Mesendoderm (in vitro differentiated cells): ENCODE results near the gene ATP1A2.

Experiments used
- DNase-seq: peaks from one replicate; pipeline ENCODE4 v3.0.0; 2013
- H2AK5ac ChIP-seq: 2 replicates; pipeline ENCODE4 v1.6.1; 2013; ENCODE audit warnings: low read length, inconsistent platforms
- H2BK120ac ChIP-seq: 2 replicates; pipeline ENCODE4 v1.6.1; 2013; ENCODE audit warnings: low read depth, mild to moderate bottlenecking, low read length, moderate library complexity, mixed read lengths
- H2BK15ac ChIP-seq: replicated peaks from 2 replicates; pipeline ENCODE4 v1.6.1; 2013; ENCODE audit warnings: low read depth, mild to moderate bottlenecking, moderate library complexity
- H2BK5ac ChIP-seq: 2 replicates; pipeline ENCODE4 v1.6.1; 2013; ENCODE audit warnings: low read length, inconsistent platforms
- H3K18ac ChIP-seq: 2 replicates; pipeline ENCODE4 v1.6.1; 2013; ENCODE audit warnings: mild to moderate bottlenecking, low read length, mixed read lengths
- H3K23ac ChIP-seq: one replicate; pipeline ENCODE4 v1.6.1; 2013; ENCODE audit warnings: low read length
- H3K27ac ChIP-seq: 2 replicates; pipeline ENCODE4 v1.5.1; 2013; ENCODE audit warnings: low read depth, mild to moderate bottlenecking, inconsistent platforms, low read length, moderate library complexity
- H3K27me3 ChIP-seq: 2 replicates; pipeline ENCODE4 v1.6.1; 2013; ENCODE audit warnings: low read length, control low read depth, mild to moderate bottlenecking, inconsistent platforms; ENCODE audit not compliant: insufficient read depth, poor library complexity
- H3K36me3 ChIP-seq: 2 replicates; pipeline ENCODE4 v1.6.1; 2013; ENCODE audit warnings: low read length, inconsistent platforms; ENCODE audit not compliant: control insufficient read depth, insufficient read depth
- H3K4ac ChIP-seq: one replicate; pipeline ENCODE4 v1.6.1; 2013; ENCODE audit warnings: low read depth, mild to moderate bottlenecking, low read length, moderate library complexity
- H3K4me1 ChIP-seq: 2 replicates; pipeline ENCODE4 v1.6.1; 2013; ENCODE audit warnings: low read depth, low read length, inconsistent platforms; ENCODE audit not compliant: control insufficient read depth
- H3K4me2 ChIP-seq: 2 replicates; pipeline ENCODE4 v1.6.1; 2013; ENCODE audit warnings: low read length
- H3K4me3 ChIP-seq: 2 replicates; pipeline ENCODE4 v1.5.1; 2013; ENCODE audit warnings: mild to moderate bottlenecking, low read length
- H3K56ac ChIP-seq: one replicate; pipeline ENCODE4 v1.6.1; 2013; ENCODE audit warnings: low read length
- H3K79me1 ChIP-seq: 2 replicates; pipeline ENCODE4 v1.6.1; 2013; ENCODE audit warnings: low read length, inconsistent platforms
- H3K79me2 ChIP-seq: 2 replicates; pipeline ENCODE4 v1.6.1; 2013; ENCODE audit warnings: mild to moderate bottlenecking, low read length; ENCODE audit not compliant: control insufficient read depth, insufficient read depth
- H3K9ac ChIP-seq: 2 replicates; pipeline ENCODE4 v1.6.1; 2013; ENCODE audit warnings: low read length, inconsistent platforms
- H4K5ac ChIP-seq: one replicate; pipeline ENCODE4 v1.6.1; 2013; ENCODE audit warnings: low read length
- H4K8ac ChIP-seq: one replicate; pipeline ENCODE4 v1.6.1; 2013; ENCODE audit warnings: low read depth, mild to moderate bottlenecking, control low read depth, low read length, moderate library complexity
- WGBS: extraction: QIAGEN DNeasy Blood & Tissue Kit; methylation state at CpG from one replicate; pipeline ENCODE4 v1.1.7; 2013; ENCODE audit warnings: low lambda C conversion rate, missing lambda C conversion rate; ENCODE audit not compliant: insufficient coverage; ENCODE audit errors: extremely low coverage; 5-methylcytosine and 5-hydroxymethylcytosine counted together

The ATP1A2 gene

DNA sequence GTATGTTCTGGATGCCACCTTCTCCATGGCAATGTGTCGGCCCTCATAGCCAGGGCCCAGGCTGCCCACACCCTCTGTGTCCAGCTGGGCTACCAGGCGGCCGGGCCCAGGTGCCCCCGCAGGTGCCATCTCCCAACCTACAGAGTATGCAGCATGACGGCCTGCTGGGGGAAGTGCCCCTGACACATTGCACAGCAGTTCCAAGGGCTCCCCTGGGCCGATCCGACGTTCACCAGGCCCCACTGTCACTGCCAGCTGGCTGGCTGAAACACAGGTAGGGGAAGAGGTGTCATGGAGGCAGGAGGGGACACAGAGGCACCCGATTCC lies 22.5 kb upstream of the ATP1A2 start:
- no peak overlapping the region for H3K4ac ChIP-seq
- DNase-seq, result no peak
- H3K36me3 ChIP-seq, result peaks cover 1% of the 10 kb centered on the region
- H3K56ac ChIP-seq, result no peak overlapping the region
- WGBS, result no CpG with 5 or more reads among the region's 9 CpGs
- H3K27me3 ChIP-seq, result no peaks in the 10 kb centered on the region
- H3K27ac ChIP-seq, result no peak overlapping the region
- no peak overlapping the region for H4K5ac ChIP-seq
- no peak overlapping the region for H3K4me2 ChIP-seq
- peaks cover 9% of the 10 kb centered on the region for H3K79me1 ChIP-seq
- H3K4me3 ChIP-seq, result no peak overlapping the region
- H3K4me1 ChIP-seq, result peaks cover 25% of the 10 kb centered on the region
- no peak overlapping the region for H3K9ac ChIP-seq
- no peak overlapping the region for H3K23ac ChIP-seq
- H2BK120ac ChIP-seq, result no peak overlapping the region
- H2AK5ac ChIP-seq, result no peak overlapping the region
- H2BK15ac ChIP-seq, result no peak overlapping the region
- H3K18ac ChIP-seq, result no peak overlapping the region
- H2BK5ac ChIP-seq, result no peak overlapping the region
- H3K79me2 ChIP-seq, result peaks cover 9% of the 10 kb centered on the region
- no peak overlapping the region for H4K8ac ChIP-seq

DNA sequence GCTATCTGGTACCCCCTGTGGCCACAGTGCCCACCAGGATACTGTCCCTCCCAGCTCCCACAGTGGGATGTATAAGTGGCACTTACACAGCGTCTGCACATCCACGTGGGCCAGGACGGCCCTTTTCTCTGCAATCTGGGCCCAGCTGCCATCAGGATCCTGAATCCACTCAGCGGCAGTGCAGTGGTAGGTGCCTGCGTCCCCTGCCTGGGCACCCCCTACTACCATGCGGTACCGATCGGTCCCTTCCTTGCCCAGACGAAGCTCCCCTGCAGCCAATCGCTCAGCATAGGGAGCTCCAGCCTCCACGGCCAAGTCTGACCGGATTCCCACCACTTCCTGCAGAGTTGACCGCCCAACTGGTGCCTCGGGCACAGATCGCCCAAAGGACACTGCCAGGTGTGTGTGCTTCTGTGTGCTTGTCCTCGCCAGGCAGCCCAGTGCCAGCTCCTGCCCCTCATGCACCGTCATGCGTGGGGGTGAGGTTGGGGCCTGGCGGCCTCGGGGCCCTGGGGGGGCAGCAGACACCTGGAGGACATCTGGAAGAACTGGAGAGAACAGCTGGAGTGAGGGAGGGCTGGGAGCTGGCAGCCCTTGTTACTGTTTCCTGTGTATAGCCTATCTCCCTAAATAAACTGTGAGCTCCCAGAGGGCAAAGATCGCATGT lies 21.8 kb upstream of the ATP1A2 start:
- Histone ChIP-seq H3K4me2 (no peak overlapping the region), H3K27me3 (no peaks in the 10 kb centered on the region), H3K4me3 (no peak overlapping the region), H4K8ac (no peak overlapping the region), H3K79me1 (peaks cover 9% of the 10 kb centered on the region), H2AK5ac (no peak overlapping the region), H3K27ac (no peak overlapping the region), H3K36me3 (peaks cover 1% of the 10 kb centered on the region), H3K4ac (no peak overlapping the region), H3K79me2 (peaks cover 9% of the 10 kb centered on the region), H2BK15ac (no peak overlapping the region), H2BK120ac (no peak overlapping the region), H3K9ac (no peak overlapping the region), H3K4me1 (peaks cover 25% of the 10 kb centered on the region), H3K23ac (no peak overlapping the region), H3K18ac (no peak overlapping the region), H4K5ac (no peak overlapping the region), H2BK5ac (no peak overlapping the region), H3K56ac (no peak overlapping the region)
- DNase-seq, result no peak
- no CpG with 5 or more reads among the region's 21 CpGs for WGBS

GRCh38 chr1:160094291-160094625 lies 21.3 kb upstream of the ATP1A2 start:
- WGBS, result no CpG with 5 or more reads among the region's 4 CpGs
- Histone ChIP-seq H2BK5ac (no peak overlapping the region), H3K4me2 (no peak overlapping the region), H3K79me2 (peaks cover 9% of the 10 kb centered on the region), H3K27me3 (no peaks in the 10 kb centered on the region), H2BK120ac (no peak overlapping the region), H3K4ac (no peak overlapping the region), H4K5ac (no peak overlapping the region), H3K56ac (no peak overlapping the region), H3K4me1 (peaks cover 25% of the 10 kb centered on the region), H3K36me3 (peaks cover 1% of the 10 kb centered on the region), H3K27ac (no peak overlapping the region), H3K18ac (no peak overlapping the region), H2AK5ac (no peak overlapping the region), H3K4me3 (no peak overlapping the region), H3K23ac (no peak overlapping the region), H3K9ac (no peak overlapping the region), H2BK15ac (no peak overlapping the region), H3K79me1 (peaks cover 9% of the 10 kb centered on the region), H4K8ac (no peak overlapping the region)
- DNase-seq, result no peak

GRCh38 chr1:160094806-160095205 lies 20.8 kb upstream of the ATP1A2 start:
- H3K79me2 ChIP-seq, result peaks cover 9% of the 10 kb centered on the region
- WGBS, result no CpG with 5 or more reads among the region's 14 CpGs
- no peak overlapping the region for H2BK120ac ChIP-seq
- DNase-seq, result no peak
- H3K18ac ChIP-seq, result no peak overlapping the region
- no peak overlapping the region for H3K56ac ChIP-seq
- no peak overlapping the region for H2BK15ac ChIP-seq
- H3K9ac ChIP-seq, result no peak overlapping the region
- H3K36me3 ChIP-seq, result peaks cover 1% of the 10 kb centered on the region
- H2BK5ac ChIP-seq, result no peak overlapping the region
- no peaks in the 10 kb centered on the region for H3K27me3 ChIP-seq
- no peak overlapping the region for H3K23ac ChIP-seq
- peaks cover 9% of the 10 kb centered on the region for H3K79me1 ChIP-seq
- no peak overlapping the region for H3K4ac ChIP-seq
- no peak overlapping the region for H4K8ac ChIP-seq
- no peak overlapping the region for H4K5ac ChIP-seq
- peaks cover 25% of the 10 kb centered on the region for H3K4me1 ChIP-seq
- no peak overlapping the region for H3K4me2 ChIP-seq
- H3K4me3 ChIP-seq, result no peak overlapping the region
- no peak overlapping the region for H2AK5ac ChIP-seq
- H3K27ac ChIP-seq, result no peak overlapping the region

DNA sequence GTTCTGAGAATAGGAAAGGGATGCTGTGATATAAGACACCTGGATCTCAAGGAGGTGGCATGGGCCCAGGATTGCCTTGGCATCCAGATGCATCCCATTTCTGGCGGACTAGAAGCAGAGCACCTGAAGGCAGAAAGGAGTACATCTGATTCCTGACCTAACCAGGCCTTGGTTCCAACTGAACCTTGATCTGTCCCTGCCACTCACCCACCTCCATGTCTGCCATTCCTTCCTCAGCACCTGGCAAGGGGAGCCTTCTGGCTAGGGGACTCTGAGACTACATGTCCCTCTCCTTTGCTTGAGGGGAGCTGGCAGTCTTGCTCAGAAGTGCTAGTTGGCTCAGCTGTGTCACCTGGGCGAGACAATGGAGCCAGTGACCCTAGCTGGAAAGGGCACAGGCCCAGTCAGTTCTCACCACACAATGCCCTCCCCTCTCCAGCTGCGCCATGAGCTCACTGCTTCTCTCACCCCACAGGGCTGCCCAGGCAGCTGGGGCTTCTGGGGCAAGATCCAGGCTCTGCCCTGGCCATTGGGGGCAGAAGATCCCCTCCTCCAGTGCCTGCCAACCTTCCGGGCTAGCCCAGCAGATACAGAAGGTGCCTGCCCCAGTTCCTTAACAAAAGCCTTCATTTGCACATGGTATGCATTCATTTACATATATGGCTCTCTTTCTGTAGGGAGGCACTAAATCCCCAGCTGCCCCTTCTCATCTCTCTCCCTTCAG lies 20.0 kb upstream of the ATP1A2 start:
- H2BK120ac ChIP-seq, result no peak overlapping the region
- no peak overlapping the region for H4K8ac ChIP-seq
- WGBS, result no CpG with 5 or more reads among the region's 4 CpGs
- no peak overlapping the region for H3K4me3 ChIP-seq
- H3K4me1 ChIP-seq, result peaks cover 25% of the 10 kb centered on the region
- peaks cover 1% of the 10 kb centered on the region for H3K36me3 ChIP-seq
- H3K27me3 ChIP-seq, result no peaks in the 10 kb centered on the region
- no peak overlapping the region for H3K4me2 ChIP-seq
- peak overlapping the region; percentile 80 for H3K56ac ChIP-seq
- peaks cover 9% of the 10 kb centered on the region for H3K79me2 ChIP-seq
- no peak overlapping the region for H4K5ac ChIP-seq
- H3K79me1 ChIP-seq, result peaks cover 9% of the 10 kb centered on the region
- DNase-seq, result peak; percentile 68
- H2BK5ac ChIP-seq, result peak overlapping the region; percentile 7
- H3K9ac ChIP-seq, result peak overlapping the region; percentile 10
- peak overlapping the region; percentile 2 for H2AK5ac ChIP-seq
- no peak overlapping the region for H3K23ac ChIP-seq
- H2BK15ac ChIP-seq, result no peak overlapping the region
- H3K27ac ChIP-seq, result peak overlapping the region; percentile 3
- no peak overlapping the region for H3K4ac ChIP-seq
- H3K18ac ChIP-seq, result no peak overlapping the region
